Measurements from ENCODE around the gene CDK5RAP3.

DNA sequence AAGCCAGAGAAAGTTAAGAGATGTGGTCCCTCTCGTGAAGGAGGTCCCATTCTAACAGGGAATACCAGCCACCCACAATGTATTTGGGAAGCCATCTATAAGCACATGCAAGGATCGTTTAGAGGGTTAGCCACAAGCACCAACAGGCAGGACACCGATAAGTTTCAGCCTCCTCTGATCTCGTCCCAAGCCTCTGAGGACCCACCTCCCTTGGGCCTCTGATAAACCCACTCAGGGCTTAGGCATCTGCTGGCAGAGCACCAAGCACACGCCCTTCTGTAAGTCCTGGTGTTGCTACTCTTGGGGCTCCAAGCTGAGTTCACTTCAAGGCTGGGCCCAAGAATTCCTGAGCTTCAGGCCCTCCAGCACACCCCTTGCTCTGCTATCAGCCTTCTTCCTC, 35.0 kb upstream of the CDK5RAP3 start:
- TF ChIP-seq, protein P1, sequence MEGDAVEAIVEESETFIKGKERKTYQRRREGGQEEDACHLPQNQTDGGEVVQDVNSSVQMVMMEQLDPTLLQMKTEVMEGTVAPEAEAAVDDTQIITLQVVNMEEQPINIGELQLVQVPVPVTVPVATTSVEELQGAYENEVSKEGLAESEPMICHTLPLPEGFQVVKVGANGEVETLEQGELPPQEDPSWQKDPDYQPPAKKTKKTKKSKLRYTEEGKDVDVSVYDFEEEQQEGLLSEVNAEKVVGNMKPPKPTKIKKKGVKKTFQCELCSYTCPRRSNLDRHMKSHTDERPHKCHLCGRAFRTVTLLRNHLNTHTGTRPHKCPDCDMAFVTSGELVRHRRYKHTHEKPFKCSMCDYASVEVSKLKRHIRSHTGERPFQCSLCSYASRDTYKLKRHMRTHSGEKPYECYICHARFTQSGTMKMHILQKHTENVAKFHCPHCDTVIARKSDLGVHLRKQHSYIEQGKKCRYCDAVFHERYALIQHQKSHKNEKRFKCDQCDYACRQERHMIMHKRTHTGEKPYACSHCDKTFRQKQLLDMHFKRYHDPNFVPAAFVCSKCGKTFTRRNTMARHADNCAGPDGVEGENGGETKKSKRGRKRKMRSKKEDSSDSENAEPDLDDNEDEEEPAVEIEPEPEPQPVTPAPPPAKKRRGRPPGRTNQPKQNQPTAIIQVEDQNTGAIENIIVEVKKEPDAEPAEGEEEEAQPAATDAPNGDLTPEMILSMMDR (IDR thresholded peaks at IDR 0.05; ENCODE audit: borderline replicate concordance, extremely low read depth, low read length, poor library complexity, severe bottlenecking): no peak
- no peak for TF ChIP-seq EZH2 (IDR thresholded peaks at IDR 0.05; ENCODE audit: borderline replicate concordance, low read depth, low read length, severe bottlenecking)

Data from DND-41 (cell line).